ENCODE measurements around the gene FN3K. TPM values are rescaled to one million over a fixed set of nuclear protein-coding genes. Genes with fewer than 3 reads are reported as not detected.

The FN3K gene
- total RNA-seq, 1 donor: 2.9 TPM

GRCh38 chr17:82716203-82717010, 19.0 kb upstream of the FN3K start, which contains the start of gene FN3KRP:
Gene FN3KRP, plus strand, starts transcription at chr17:82716706. Its CDS starts 50 bp downstream, at chr17:82716756.
- Histone ChIP-seq H4K20me1 (ENCODE audit: insufficient read depth, low read length) (peaks cover 4% of the 10 kb centered on the region), H3K4me2 (ENCODE audit: insufficient read depth, low read length) (peak within 1 kb of the TSS; percentile 97), H3K36me3 (ENCODE audit: insufficient read depth, low read length) (peaks cover 5% of the 10 kb centered on the region), H3K27me3 (ENCODE audit: insufficient read depth, low read length) (no peaks in the 10 kb centered on the region), H3K9me3 (ENCODE audit: low read depth, low read length) (no peaks in the 10 kb centered on the region), H3K4me3 (ENCODE audit: insufficient read depth, low read length) (peak within 1 kb of the TSS; percentile 88), H2AFZ (ENCODE audit: low read length) (peak within 1 kb of the TSS; percentile 95), H3K27ac (ENCODE audit: low read depth, low read length) (peak within 1 kb of the TSS; percentile 58), H3K4me1 (ENCODE audit: insufficient read depth, low read length) (peaks cover 9% of the 10 kb centered on the region), H3K79me2 (ENCODE audit: insufficient read depth, low read length) (peaks cover 16% of the 10 kb centered on the region)
- TF ChIP-seq, protein P1, sequence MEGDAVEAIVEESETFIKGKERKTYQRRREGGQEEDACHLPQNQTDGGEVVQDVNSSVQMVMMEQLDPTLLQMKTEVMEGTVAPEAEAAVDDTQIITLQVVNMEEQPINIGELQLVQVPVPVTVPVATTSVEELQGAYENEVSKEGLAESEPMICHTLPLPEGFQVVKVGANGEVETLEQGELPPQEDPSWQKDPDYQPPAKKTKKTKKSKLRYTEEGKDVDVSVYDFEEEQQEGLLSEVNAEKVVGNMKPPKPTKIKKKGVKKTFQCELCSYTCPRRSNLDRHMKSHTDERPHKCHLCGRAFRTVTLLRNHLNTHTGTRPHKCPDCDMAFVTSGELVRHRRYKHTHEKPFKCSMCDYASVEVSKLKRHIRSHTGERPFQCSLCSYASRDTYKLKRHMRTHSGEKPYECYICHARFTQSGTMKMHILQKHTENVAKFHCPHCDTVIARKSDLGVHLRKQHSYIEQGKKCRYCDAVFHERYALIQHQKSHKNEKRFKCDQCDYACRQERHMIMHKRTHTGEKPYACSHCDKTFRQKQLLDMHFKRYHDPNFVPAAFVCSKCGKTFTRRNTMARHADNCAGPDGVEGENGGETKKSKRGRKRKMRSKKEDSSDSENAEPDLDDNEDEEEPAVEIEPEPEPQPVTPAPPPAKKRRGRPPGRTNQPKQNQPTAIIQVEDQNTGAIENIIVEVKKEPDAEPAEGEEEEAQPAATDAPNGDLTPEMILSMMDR (IDR thresholded peaks at IDR 0.05; ENCODE audit: extremely low read depth, low read depth, low read length): no peak
- peak; percentile 100 for DNase-seq (ENCODE audit: insufficient read length, low spot score, missing footprints)

GRCh38 chr17:82718986-82719685, 16.3 kb upstream of the FN3K start:
- peak; percentile 76 for DNase-seq (ENCODE audit: insufficient read length, low spot score, missing footprints)
- Histone ChIP-seq H2AFZ (ENCODE audit: low read length) (no peak overlapping the region), H4K20me1 (ENCODE audit: insufficient read depth, low read length) (peaks cover 4% of the 10 kb centered on the region), H3K79me2 (ENCODE audit: insufficient read depth, low read length) (peaks cover 16% of the 10 kb centered on the region), H3K27ac (ENCODE audit: low read depth, low read length) (no peak overlapping the region), H3K4me3 (ENCODE audit: insufficient read depth, low read length) (no peak overlapping the region), H3K4me2 (ENCODE audit: insufficient read depth, low read length) (no peak overlapping the region), H3K36me3 (ENCODE audit: insufficient read depth, low read length) (peaks cover 17% of the 10 kb centered on the region), H3K9me3 (ENCODE audit: low read depth, low read length) (no peaks in the 10 kb centered on the region), H3K4me1 (ENCODE audit: insufficient read depth, low read length) (peaks cover 9% of the 10 kb centered on the region), H3K27me3 (ENCODE audit: insufficient read depth, low read length) (no peaks in the 10 kb centered on the region)
- TF ChIP-seq, protein P1 (IDR thresholded peaks at IDR 0.05; ENCODE audit: extremely low read depth, low read depth, low read length): no peak

GRCh38 chr17:82720204-82720603, 15.2 kb upstream of the FN3K start:
- no peak overlapping the region for H3K27ac ChIP-seq (ENCODE audit: low read depth, low read length)
- H3K9me3 ChIP-seq (ENCODE audit: low read depth, low read length): no peaks in the 10 kb centered on the region
- H3K27me3 ChIP-seq (ENCODE audit: insufficient read depth, low read length): no peaks in the 10 kb centered on the region
- H3K4me1 ChIP-seq (ENCODE audit: insufficient read depth, low read length): peaks cover 9% of the 10 kb centered on the region
- H4K20me1 ChIP-seq (ENCODE audit: insufficient read depth, low read length): peaks cover 4% of the 10 kb centered on the region
- TF ChIP-seq, protein P1 (IDR thresholded peaks at IDR 0.05; ENCODE audit: extremely low read depth, low read depth, low read length): no peak
- DNase-seq (ENCODE audit: insufficient read length, low spot score, missing footprints): peak; percentile 43
- no peak overlapping the region for H3K4me2 ChIP-seq (ENCODE audit: insufficient read depth, low read length)
- peaks cover 17% of the 10 kb centered on the region for H3K36me3 ChIP-seq (ENCODE audit: insufficient read depth, low read length)
- H3K79me2 ChIP-seq (ENCODE audit: insufficient read depth, low read length): peaks cover 16% of the 10 kb centered on the region
- no peak overlapping the region for H2AFZ ChIP-seq (ENCODE audit: low read length)
- H3K4me3 ChIP-seq (ENCODE audit: insufficient read depth, low read length): no peak overlapping the region

Data from osteoblast (primary cell).